ENCODE measurements around the gene VPS33B.
"Not testable (repeated sequence)": the region's sequence is repeated elsewhere in the genome, so short reads cannot be mapped to it uniquely, and the experiment has no call there.

Gene VPS33B

DNA sequence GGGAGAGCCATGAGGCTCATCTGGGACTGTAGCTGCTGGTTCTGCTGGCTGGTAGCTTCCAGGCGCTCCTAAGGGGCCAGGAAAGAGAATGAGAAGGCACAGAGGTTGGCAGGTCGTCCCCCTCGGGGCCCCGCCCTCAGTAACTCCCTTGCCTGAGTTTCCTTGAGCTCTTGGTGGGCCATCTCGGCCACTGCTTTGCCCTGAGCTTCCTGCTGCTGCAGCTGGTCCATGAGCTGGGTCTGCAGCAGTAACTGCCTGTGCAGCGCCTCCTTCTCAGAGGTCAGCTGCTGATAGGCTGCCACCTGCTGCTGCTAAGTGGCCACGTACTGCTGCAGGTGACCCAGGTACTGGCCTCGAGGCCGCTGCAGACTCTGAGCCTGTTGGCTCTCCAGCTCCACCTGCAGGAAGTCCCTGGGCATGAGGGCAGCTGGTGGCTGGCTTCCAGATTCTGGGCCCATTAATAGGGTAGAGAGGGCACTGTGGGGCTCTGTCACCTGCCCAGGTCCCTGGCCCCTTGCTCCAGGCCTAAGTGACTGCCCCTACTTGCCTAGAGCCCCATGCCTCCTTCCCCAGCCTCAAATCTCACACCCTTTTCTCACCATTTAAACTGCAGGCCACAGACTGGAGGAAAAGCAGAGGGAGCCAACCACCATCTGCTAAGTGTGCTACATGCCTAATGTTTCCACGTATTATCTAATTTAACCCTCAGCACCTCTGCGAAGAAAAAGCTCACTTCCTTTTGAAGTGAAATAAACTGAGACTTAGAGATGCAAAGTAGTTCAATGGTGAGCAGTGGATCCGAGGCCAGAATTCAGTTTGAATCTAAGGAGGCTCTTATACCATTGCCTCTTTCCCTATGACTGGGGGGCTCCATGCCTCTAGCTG lies 10.8 kb upstream of the VPS33B start:
- peak; percentile 38 for DNase-seq (ENCODE audit: low spot score)

DNA sequence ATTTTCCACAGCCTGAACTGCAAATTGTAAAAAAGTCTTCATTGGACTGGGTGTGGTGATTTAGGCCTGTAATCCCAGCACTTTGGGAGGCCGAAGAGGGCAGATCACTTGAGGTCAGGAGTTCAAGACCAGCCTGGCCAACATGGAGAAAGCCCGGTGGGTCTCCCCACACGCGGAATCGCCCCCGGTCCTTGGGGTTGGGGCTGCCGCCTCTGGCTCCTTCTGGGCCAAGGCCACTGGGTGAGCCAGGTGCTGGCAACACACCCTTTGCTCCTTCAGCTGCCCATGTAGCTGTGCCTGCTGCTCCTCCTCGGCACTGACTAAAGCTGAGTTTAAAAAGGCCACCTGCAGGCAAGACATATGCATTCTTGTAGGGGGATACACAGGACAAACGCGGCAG lies 9.4 kb upstream of the VPS33B start:
- FAIRE-seq = no peak
- no peak for DNase-seq (ENCODE audit: low spot score)

More for the DNA sequence above, 10.8 kb upstream of the VPS33B start:
- FAIRE-seq = no peak

DNA sequence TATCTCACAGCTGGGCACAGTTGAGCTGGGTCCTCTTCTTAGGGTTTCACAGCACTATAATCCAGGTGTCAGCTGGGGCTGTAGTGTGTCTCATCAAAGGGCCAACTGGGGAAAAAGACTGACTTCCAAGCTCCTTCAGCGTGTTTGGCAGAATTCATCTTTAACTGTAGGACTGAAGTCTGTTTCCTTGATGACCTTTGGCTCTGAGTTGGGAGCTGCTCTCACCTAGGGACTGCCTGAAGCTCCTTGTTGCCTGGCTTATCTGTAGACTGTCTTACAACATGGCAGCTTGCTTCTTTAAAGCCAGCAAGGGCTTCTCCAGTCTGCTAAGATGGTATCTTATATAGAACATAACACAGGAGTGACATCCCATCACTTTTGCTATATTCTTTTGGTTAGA lies 5.3 kb upstream of the VPS33B start:
- DNase-seq (ENCODE audit: low spot score) (no peak), FAIRE-seq (no peak)

DNA sequence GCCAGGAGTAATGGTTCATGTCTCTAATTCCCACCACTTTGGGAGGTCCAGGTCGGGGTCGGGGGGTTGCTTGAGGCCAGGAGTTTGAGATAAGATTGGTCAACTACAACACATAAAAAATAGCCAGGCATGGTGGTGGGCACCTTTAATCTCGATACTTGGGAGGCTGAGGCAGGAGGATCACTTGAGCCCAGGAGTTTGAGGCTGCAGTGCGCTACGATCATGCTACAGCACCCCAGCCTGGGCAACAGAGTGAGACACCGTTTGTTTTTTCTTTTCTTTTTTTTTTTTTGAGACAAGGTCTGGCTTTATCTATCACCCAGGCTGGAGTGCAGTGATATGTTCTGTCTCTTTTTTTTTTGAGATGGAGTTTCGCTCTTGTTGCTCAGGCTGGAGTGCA lies 1.3 kb upstream of the VPS33B start:
- DNase-seq (ENCODE audit: low spot score) (no peak), FAIRE-seq (no peak)

DNA sequence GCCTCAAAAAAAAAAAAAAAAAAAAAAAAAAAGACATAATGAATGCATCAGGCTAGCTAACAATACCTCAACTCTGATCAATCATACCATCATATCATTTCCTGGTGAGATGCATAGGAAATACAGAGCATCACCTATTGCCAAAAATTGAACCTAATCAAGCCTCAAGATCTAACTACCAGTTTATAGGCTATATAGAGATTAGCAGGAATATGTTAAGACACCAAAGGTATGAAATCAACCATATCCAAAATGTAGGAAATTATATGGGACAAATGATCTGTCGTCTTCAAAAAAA lies 387 bp upstream of the VPS33B start:
- FAIRE-seq (no peak), DNase-seq (ENCODE audit: low spot score) (peak; percentile 4)

DNA sequence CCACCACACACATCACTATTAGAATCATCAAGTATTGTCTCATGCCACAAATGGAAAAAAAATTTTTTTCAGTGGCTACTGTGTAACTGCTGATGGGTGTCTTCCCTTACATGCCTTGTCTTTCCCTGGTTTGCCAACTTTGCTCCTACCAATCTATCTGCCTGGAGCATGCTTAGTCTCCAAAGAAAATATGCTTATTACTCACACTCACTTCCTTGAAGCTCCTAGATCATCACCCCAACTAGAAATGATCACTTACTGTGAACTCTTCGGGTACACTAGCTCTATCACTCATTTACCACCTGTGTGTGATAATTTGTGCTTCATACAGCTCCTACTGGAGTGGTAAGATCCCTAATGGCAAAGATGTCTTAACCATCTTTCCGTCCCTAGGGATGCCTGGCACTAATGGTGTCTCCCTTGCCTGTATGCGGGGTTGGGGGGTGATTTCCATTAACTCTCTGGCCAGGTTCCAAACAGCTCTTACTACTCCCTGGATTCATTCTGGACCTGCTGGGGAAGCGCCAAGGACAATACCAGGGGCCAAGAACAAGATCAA lies 799 bp downstream of the VPS33B start:
- FAIRE-seq = no peak

DNA sequence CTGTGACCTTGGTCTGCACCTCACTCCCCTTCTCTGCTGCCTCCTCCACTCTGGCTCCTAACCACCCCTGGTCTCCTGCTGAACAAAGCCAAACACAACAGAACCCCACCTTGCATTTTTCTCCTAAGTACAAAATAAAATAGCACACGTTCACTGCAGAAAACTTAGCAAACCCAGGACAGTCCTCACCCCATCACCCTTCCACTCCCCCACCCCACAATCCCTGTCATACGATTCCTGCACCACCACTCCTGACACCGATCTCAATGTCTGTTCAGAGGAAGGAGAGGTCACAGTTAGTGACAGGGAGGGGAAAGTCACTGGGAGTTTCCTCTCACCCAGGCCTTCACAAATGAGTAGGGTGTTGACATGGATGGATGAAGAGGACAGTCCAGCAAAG lies 4.2 kb downstream of the VPS33B start:
- DNase-seq (ENCODE audit: low spot score) (no peak), FAIRE-seq (no peak)

More for the DNA sequence above, 799 bp downstream of the VPS33B start:
- peak; percentile 5 for DNase-seq (ENCODE audit: low spot score)

DNA sequence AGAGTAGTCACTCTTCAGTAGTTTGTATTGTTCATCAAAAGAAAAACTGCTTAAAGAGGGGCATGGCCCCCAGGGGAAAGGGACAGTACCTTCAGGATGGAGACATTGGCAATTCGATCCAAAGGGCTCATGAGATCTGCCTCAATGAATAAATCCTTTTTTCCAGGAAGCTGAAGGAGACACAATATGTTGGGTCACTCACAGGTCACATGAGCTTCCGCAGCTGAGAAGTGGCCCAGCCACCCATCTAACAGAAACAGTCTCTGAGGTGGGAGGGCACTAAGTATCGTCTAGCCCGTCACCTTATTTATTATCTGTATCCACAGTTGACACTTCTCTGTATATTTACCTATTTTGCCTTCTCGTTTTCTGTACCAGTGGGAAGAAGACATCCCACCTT lies 4.7 kb downstream of the VPS33B start:
- DNase-seq (ENCODE audit: low spot score) (no peak), FAIRE-seq (no peak)

DNA sequence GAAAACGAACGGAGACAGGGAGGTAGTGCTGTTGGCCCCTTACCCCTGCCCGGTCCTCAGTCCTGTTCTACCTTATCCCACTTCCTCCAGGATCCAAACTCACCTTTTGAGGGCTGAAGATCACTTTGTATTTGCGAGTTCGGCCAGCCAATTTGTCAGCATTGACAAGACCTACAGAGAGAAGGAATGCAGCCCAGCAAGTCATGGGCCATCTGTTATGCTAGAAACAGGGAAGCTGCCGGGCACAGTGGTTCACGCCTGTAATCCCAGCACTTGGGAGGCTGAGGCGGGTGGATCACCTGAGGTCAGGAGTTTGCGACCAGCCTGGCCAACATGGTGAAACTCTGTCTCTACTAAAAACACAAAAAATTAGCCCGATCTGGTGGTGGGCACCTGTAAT lies 8.7 kb downstream of the VPS33B start:
- FAIRE-seq; DNase-seq (ENCODE audit: low spot score): not testable (repeated sequence)

DNA sequence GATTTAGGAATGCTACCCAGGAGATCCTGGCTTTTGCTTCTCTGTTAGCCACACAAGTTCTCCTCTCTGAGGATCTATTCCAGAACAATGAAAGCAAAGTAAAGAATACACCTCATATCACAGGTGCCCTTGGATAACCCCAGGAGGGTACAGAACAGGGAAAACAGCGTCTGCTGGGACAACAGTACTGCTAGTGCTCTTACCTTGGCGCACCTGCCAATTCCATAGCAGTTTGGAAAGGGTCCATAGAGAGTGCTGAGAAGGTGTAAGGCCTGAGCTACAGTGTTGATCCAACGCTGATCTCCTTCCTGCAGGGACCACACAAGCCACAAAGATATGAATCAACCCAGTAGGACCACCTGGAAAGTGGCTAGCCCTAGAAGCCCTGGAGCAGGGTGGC lies 15.1 kb downstream of the VPS33B start:
- no peak for FAIRE-seq
- no peak for DNase-seq (ENCODE audit: low spot score)

DNA sequence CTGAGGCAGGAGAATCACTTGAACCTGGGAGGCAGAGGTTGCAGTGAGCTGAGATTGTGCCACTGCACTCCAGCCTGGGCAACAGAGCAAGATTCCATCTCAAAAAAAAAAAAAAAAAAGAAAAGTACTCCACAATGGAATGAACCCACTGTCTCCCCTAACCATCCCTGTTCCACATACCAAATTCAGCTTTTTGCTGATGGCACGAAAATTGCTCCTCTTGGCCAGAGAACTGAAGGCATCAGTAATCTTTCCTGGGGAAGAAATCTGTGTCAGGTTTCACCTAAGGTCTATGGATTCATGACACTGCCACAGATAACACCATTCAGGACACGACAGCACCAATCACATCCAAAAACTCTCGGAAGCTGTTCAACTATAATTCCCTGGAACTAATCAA lies 21.2 kb downstream of the VPS33B start:
- DNase-seq (ENCODE audit: low spot score) (no peak), FAIRE-seq (no peak)

DNA sequence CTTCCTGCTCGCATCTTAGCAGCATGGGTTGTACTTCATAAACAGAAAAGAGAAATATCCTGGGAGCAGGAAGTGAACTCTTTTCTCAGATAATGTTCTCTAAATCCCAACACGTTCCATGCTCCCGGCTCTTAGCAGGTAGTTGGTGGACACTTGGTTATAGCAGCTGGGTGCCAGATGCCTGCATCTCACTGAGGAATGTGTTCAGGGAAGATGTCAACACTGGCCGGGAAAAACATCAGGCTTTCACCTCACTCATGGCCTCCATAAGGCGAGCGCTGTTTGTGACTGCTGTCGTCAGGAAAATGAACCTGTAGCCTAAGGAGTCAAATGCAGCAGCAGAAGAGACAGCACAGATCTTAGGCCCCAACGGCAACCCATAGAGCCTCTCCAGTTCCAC lies 23.7 kb downstream of the VPS33B start:
- FAIRE-seq (no peak), DNase-seq (ENCODE audit: low spot score) (no peak)

DNA sequence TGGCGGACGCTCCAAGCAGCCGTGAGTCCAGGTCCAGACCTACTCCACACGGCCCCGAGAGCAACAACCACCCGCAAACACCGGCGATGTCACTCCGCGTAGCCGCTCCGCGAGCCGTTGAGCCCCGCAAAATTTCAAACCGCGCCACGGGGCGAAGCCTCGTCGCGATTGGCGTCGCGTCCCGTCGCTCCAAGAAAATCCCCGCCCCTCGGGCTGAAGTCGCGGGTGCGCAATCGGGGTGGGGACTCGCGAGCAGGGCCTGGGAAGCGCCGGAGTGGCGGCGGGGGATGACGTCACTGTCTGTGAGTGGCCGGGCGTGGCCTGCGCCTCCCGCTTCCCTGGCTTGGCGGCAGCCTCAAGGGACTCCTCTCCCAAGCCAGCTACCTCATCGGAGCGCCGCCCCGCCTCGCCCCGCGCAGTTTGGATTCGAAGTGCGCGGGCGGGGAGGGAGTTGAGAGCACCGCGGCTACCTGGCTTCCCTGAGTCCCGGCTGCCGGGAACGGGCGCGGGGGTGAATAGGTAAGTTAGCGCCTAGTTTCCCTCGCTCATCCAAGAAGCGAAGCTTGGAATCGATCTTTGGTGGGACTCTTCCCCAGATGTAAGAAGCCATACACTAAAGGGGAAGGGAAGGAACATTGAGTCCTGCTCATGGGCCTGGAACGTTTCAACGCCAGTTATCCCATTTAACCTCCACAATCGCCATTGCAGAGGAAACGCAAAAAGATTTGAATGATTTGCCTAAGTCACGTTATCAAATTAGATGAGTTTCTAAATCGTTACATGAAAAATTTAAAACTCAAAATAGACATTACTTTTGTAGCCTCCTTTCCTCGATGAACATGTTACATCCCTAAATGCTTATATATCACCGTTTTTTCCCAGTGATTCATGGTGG lies 27.7 kb downstream of the VPS33B start, which contains the start of gene PRC1:
TSS of gene PRC1 (minus strand) at position 119 of the 895 bp plus-strand sequence. CDS start at position 1, 118 bp downstream.
- FAIRE-seq (peak; percentile 80), DNase-seq (ENCODE audit: low spot score) (peak; percentile 95)

DNA sequence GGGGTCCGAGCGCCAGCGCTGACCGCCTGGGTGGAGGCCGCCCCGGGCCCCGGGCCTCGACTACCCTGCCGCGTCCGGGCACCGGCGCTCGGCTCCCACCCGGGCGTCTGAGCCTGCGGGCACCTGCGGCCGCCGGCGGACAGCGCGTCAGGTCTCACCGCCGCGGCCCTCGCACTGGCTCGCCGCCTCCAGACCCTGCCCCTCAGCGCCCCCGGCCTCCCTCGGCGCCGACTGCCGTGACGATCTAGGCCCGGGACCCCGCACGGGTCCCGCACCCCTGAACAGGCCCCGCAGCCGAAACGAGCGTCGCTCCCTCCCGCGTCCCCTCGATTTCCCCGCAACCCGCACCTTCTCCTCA lies 28.4 kb downstream of the VPS33B start:
- FAIRE-seq = no peak
- no peak for DNase-seq (ENCODE audit: low spot score)

DNA sequence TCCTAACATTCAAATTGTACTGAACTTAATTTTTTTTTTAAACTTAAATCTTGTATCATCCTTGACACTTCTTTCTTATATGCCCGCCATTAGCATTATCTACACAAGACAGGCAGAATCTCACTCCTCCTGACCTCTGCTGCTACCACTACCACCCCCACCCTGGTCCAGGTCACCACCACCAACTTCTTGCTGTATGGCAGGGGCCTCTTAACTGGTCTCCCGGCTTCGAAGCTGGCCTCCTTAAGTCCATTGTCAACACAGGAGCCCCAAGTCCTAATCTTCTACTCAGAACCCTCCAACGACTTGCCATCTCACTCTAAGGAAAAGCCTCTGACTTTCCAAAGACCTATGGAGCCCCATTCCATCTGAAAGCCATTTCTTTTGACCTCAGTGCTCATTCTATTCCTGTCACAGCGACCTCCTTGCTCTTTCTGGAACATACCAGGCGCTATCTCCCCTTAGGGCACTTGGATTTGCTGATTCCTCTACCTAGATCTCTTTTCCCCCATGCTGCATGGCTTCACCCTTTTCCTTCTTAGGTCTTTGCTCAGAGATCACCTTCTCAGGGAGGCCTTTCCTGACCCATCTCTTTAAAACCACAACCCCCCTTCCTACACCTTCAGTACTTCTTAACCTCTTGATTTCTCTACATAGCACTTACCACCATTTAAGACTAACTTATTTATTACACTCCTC lies 30.7 kb downstream of the VPS33B start:
- no peak for FAIRE-seq
- no peak for DNase-seq (ENCODE audit: low spot score)

DNA sequence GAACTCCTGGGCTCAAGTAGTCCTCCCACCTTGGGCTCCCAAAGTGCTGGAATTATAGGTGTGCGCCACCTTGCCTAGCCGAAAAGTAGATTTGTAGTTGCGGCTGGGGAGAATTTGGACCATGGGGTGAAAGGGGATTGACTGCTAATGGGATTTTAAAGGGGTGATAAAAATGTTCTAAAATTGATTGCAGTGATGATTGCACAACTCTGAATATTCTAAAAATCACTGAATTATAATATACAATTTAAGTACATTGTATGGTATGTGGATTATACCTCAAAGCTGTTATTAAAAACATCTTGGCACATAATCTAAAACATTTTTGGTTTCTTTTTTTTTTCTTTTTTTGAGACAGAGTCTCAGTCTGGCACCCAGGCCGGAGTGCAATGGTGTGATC lies 31.9 kb downstream of the VPS33B start:
- FAIRE-seq = no peak
- no peak for DNase-seq (ENCODE audit: low spot score)

DNA sequence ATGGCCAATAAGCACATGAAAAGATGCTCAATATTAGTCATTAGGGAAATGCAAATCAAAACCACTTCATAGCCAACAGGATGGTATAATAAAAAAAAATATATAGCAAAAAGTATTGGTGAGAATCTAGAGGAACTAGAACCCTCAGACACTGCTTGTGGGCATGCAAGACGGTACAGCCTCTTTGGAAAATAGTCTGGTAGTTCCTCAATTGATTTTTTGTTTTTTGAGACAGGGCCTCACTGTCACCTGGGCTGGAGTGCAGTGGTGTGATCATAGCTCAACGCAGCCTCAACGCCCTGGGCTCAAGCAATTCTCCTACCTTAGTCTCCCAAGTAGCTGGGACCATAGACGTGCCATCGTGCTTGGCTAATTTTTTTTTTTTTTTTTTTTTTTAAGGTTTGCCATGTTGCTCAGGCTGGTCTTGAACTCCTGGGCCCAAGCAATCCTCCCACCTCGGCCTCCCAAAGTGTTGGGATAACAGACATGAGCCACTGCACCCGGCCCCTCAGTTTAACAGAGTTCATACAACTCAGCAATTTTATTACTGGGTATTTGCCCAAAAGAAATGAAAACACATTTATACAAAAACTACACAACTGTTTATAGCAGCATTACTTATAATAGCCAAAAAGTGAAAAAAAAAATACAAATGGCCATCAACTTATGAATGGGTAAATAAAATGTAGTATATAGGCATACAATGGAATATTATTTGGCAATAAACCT lies 33.2 kb downstream of the VPS33B start:
- no peak for DNase-seq (ENCODE audit: low spot score)
- no peak for FAIRE-seq

DNA sequence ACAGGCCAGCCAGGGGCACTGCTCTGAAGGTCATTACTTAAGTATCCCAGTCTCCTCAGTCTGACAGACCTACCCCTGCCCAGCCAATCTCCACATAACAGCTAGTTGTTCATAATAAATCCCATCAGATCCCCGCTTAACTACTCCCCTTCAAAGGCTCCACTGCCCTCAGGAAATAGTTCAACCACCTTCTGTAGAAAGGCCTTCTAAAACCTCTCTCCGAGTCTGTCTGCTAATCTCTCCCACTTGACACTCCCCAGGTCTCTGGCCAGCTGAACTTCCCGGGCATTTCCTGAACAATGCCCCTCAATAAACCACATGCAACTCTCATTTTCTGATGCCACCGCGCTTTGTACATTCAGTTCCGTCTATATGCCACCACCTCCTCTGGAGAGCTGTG lies 34.1 kb downstream of the VPS33B start:
- no peak for DNase-seq (ENCODE audit: low spot score)
- no peak for FAIRE-seq

DNA sequence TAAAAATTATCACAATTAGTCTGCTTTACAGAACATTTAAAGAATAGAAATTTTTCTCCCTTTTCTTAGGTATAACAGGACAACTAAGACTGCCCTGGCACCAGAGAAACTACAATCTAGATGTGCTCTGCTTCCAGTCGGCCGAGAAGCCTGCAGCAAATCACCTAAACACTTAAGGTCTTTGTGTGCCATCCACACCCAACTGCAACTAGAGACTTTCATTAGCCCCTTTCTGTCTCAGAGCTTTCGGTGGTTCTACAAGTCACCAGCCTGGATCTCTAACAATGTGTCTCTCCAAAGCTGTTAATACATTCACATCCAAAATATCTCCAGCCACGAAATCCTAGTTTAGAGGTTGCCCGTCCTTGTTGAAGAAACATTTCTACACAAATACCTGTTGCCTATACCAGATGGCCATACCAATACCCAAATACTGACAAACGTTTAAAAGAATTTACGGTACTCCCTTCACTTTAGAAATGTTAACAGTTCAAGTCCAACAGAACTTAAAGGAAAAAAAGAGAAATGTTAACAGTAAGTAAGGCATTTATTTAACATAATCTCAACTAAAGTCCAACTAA lies 34.7 kb downstream of the VPS33B start:
- FAIRE-seq (no peak), DNase-seq (ENCODE audit: low spot score) (no peak)

DNA sequence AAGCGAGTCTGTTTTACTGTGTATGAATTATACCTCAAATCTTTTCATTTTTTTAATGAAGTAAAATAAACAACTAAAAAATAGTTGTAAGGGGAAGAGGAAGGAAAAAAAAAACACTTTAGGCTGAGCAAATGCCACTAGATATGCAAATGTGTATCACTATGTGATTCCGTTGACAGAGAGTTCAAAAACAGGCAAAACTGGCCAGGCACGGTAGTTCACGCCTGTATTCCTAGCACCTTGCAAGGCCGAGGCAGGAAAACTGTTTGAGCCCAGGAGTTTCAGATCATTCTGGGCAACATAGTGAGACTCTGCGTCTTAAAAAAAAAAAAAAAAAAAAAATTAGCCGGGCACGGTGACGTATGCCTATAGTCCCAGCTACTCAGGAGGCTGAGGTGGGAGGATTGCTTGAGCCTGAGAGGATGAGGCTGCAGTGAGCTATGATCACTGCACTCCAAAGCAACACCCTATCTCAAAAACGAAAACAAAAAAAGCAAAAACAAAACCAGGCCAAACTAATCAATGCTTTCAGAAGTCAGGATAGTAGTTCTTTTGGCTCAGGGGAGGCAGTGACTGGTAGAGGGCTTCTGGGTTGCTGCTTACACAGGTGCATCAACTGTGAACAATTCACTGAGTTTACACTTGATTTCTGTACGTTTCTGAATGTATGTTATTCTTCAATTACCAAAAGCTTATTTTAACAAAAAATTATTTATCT lies 35.4 kb downstream of the VPS33B start:
- DNase-seq (ENCODE audit: low spot score) (no peak), FAIRE-seq (no peak)

Data from RCC 7860 (cell line).